Stimulated activated CD8-positive, alpha-beta memory T cell treated with anti-CD3 and anti-CD28 coated beads, Interleukin-15, amount 100 ng/mL, for 4 hours (primary cell): ENCODE measurements around the gene SEMA4F.
"Not testable (repeated sequence)": the region's sequence is repeated elsewhere in the genome, so short reads cannot be mapped to it uniquely, and the experiment has no call there.

Experiments used
- DNase-seq, 2 donors: peaks; one replicate each; pipeline ENCODE4 v3.0.0-alpha.2; 2020; ENCODE audit warnings: low read depth in 2 of 2

Gene SEMA4F

GRCh38 chr2:74653985-74654882, at the start of gene SEMA4F:
Gene SEMA4F, plus strand, starts transcription at chr2:74654247. Its CDS starts 130 bp downstream, at chr2:74654377.
- peak; percentile 84 to 92 for DNase-seq

- DNase-seq: no peak
These were observed 47.1 kb upstream of the SEMA4F start for GRCh38 chr2:74606927-74607326.

- no peak for DNase-seq
These were observed 36.9 kb upstream of the SEMA4F start for GRCh38 chr2:74617122-74617521.

GRCh38 chr2:74618410-74619083, 35.5 kb upstream of the SEMA4F start:
- no peak for DNase-seq

- DNase-seq: no peak
These were observed 34.3 kb upstream of the SEMA4F start for GRCh38 chr2:74619651-74620297.

- DNase-seq: no peak
These were observed 33.4 kb upstream of the SEMA4F start for GRCh38 chr2:74620671-74621070.

GRCh38 chr2:74625658-74626425, 28.2 kb upstream of the SEMA4F start:
- DNase-seq: no peak

- DNase-seq: no peak
These were observed 25.4 kb upstream of the SEMA4F start for GRCh38 chr2:74628538-74629105.

- not testable (repeated sequence) for DNase-seq
These were observed 23.6 kb upstream of the SEMA4F start for GRCh38 chr2:74630454-74630853.

- DNase-seq: no peak
These were observed 21.7 kb upstream of the SEMA4F start for GRCh38 chr2:74632209-74632938.

GRCh38 chr2:74632939-74633312, 21.1 kb upstream of the SEMA4F start:
- no peak for DNase-seq

GRCh38 chr2:74639550-74639949, 14.5 kb upstream of the SEMA4F start:
- no peak for DNase-seq

GRCh38 chr2:74645344-74645743, 8.7 kb upstream of the SEMA4F start:
- no peak for DNase-seq

GRCh38 chr2:74646201-74646600, 7.8 kb upstream of the SEMA4F start:
- no peak for DNase-seq

GRCh38 chr2:74646834-74647482, 7.1 kb upstream of the SEMA4F start:
- no peak for DNase-seq

GRCh38 chr2:74648009-74648443, 6.0 kb upstream of the SEMA4F start, which contains the start of gene M1AP:
Gene M1AP, minus strand, starts transcription at chr2:74648330. Its CDS starts 8,055 bp downstream, at chr2:74640275.
- no peak for DNase-seq

- DNase-seq: no peak
These were observed 460 bp upstream of the SEMA4F start for GRCh38 chr2:74653589-74653984.

GRCh38 chr2:74655579-74655978, 1.5 kb downstream of the SEMA4F start:
- no peak for DNase-seq

GRCh38 chr2:74658516-74658915, 4.5 kb downstream of the SEMA4F start:
- DNase-seq: no peak

- no peak for DNase-seq
These were observed 5.4 kb downstream of the SEMA4F start for GRCh38 chr2:74659462-74659861.
